Measurements from ENCODE around the gene TPI1.

- no peak for TF ChIP-seq ZBTB33 (IDR thresholded peaks at IDR 0.05; ENCODE audit: borderline replicate concordance, low read depth)
- TF ChIP-seq CTCF (IDR thresholded peaks at IDR 0.05): no peak
Observed at GRCh38 chr12:6887460-6887859, 20.1 kb downstream of the TPI1 start.

All from SK-N-SH (cell line).